Measurements from ENCODE around the gene FRMD4A. TPM values are rescaled to one million over a fixed set of nuclear protein-coding genes. Genes with fewer than 3 reads are reported as not detected.

The FRMD4A gene
- total and polyA plus RNA-seq, 12 donors: 9.1 to 29.6 (median 14.6) TPM

GRCh38 chr10:13920465-13920864 lies 410.3 kb downstream of the FRMD4A start:
- Histone ChIP-seq H3K9me3 (replicated peaks in 1 of 3) (no peaks in the 10 kb centered on the region), H3K27ac (no peak overlapping the region), H3K4me3 (no peak overlapping the region), H3K27me3 (no peaks in the 10 kb centered on the region), H3K36me3 (replicated peaks in 1 of 2) (no peaks in the 10 kb centered on the region), H3K4me1 (replicated peaks in 1 of 2) (no peaks in the 10 kb centered on the region)
- TF ChIP-seq, protein P1, sequence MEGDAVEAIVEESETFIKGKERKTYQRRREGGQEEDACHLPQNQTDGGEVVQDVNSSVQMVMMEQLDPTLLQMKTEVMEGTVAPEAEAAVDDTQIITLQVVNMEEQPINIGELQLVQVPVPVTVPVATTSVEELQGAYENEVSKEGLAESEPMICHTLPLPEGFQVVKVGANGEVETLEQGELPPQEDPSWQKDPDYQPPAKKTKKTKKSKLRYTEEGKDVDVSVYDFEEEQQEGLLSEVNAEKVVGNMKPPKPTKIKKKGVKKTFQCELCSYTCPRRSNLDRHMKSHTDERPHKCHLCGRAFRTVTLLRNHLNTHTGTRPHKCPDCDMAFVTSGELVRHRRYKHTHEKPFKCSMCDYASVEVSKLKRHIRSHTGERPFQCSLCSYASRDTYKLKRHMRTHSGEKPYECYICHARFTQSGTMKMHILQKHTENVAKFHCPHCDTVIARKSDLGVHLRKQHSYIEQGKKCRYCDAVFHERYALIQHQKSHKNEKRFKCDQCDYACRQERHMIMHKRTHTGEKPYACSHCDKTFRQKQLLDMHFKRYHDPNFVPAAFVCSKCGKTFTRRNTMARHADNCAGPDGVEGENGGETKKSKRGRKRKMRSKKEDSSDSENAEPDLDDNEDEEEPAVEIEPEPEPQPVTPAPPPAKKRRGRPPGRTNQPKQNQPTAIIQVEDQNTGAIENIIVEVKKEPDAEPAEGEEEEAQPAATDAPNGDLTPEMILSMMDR (IDR thresholded peaks at IDR 0.05): no peak
- intact Hi-C loops (cut with DNase I): no loop called here
- no peak for DNase-seq
- WGBS, 4 donors: 28 to 60% (median 32%) methylated on average over 3 of the region's 3 CpGs

DNA sequence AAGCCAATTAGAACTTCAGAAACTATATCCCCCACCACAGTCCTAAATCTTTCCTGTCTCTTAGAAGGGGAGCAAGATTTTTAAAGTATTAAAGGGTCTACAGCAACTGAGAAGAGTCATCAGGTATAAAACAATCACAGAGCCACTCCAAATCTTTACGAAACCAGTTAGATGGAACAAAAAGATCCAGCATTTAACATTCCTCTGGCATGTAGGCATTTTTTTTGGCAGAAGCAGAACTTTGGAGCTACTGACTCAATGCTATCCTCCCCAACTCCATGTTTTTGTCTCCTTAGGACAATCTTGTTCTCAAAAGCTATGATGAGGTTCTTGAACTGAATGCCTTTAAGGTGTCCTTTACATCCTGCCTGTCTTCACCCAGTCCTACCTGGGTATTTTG lies 410.7 kb downstream of the FRMD4A start:
- H3K4me1 ChIP-seq (replicated peaks in 1 of 2): no peaks in the 10 kb centered on the region
- TF ChIP-seq, protein P1 (IDR thresholded peaks at IDR 0.05): no peak
- no peak for TF ChIP-seq POLR2A (IDR thresholded peaks at IDR 0.05)
- H3K27me3 ChIP-seq: no peaks in the 10 kb centered on the region
- no peak overlapping the region for H3K27ac ChIP-seq
- H3K36me3 ChIP-seq (replicated peaks in 1 of 2): no peaks in the 10 kb centered on the region
- H3K4me3 ChIP-seq: no peak overlapping the region
- WGBS, 4 donors: 91 to 98% (median 92%) methylated on average over 1 of the region's 1 CpG
- DNase-seq: no peak
- intact Hi-C loops (cut with DNase I): no loop called here
- H3K9me3 ChIP-seq (replicated peaks in 1 of 3): no peaks in the 10 kb centered on the region

- no peak for TF ChIP-seq POLR2A (IDR thresholded peaks at IDR 0.05)
- TF ChIP-seq, protein P1 (IDR thresholded peaks at IDR 0.05): no peak
- Histone ChIP-seq H3K4me1 (replicated peaks in 1 of 2) (no peaks in the 10 kb centered on the region), H3K36me3 (replicated peaks in 1 of 2) (no peaks in the 10 kb centered on the region), H3K9me3 (replicated peaks in 1 of 3) (no peaks in the 10 kb centered on the region), H3K27ac (no peak overlapping the region), H3K4me3 (no peak overlapping the region), H3K27me3 (no peaks in the 10 kb centered on the region)
- no peak for DNase-seq
- WGBS, 4 donors: 50 to 76% (median 63%) methylated on average over 3 of the region's 3 CpGs
- intact Hi-C loops (cut with DNase I): no loop called here
Measured at GRCh38 chr10:13917791-13918190, 412.9 kb downstream of the FRMD4A start.

DNA sequence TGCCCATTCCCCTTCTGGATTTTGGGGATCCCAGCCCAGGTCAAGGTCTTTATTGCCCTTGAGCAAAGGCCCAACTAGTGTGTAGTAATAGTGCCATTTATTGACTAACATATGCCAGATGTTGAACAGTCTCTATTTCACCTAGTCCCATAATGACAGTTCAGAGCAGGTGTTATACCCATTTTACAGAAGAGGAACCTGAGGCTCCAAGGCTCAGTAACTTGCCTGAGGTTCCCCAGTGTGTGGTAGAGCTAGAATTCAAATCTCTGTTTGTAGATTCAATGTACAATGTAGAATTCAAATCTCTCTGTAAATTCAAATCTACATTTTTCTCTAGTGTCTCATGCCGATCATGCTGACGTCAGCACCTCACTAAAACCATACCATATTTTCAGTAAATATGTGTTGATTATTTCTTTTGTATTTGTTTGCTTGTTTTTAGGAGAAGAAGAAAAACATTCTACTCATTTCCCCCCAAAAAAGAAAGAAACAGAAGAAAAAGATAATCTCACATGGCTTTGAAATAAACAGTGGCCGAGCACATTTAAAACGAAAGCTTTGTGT lies 414.3 kb downstream of the FRMD4A start:
- WGBS, 4 donors: 87 to 91% (median 88%) methylated on average over 4 of the region's 4 CpGs
- Histone ChIP-seq H3K36me3 (replicated peaks in 1 of 2) (no peaks in the 10 kb centered on the region), H3K9me3 (replicated peaks in 1 of 3) (no peaks in the 10 kb centered on the region), H3K27ac (no peak overlapping the region), H3K27me3 (no peaks in the 10 kb centered on the region), H3K4me1 (replicated peaks in 1 of 2) (no peaks in the 10 kb centered on the region), H3K4me3 (no peak overlapping the region)
- intact Hi-C loops (cut with DNase I): no loop called here
- TF ChIP-seq, protein P1 (IDR thresholded peaks at IDR 0.05): no peak
- no peak for TF ChIP-seq POLR2A (IDR thresholded peaks at IDR 0.05)
- no peak for DNase-seq
